GM21528 (cell line): Measurements from ENCODE around the gene MTA2.
A peak's percentile ranks its signal among the peaks of the same experiment; 100 is the strongest.
"Not testable (repeated sequence)": the region's sequence is repeated elsewhere in the genome, so short reads cannot be mapped to it uniquely, and the experiment has no call there.

Experiments used
- ATAC-seq: cut with Tn5 transposase; IDR thresholded peaks from one replicate; pipeline ENCODE4 v1.9.1; 2021; ENCODE audit warnings: mild to moderate bottlenecking, moderate library complexity; ENCODE audit not compliant: unreplicated experiment, low FRiP score

Gene MTA2

DNA sequence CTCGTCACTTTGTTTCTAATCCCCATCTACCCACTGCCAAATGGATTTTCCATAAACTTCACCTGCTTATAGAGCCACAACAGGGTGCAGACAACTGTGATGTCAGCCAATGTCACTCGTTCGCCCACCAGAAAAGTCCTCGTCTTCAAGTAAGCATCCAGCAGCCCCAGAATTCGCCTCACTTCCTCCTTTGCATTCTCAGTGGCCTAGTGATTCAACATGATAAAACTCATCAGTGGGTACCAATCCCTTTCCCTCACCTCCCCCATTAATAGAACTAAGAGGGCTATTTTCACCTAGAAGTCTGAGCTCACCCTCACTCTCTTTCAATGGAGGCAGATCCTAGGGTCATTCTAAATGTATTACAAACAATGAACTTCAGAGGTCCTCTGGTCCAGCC lies 30.8 kb downstream of the MTA2 start:
- ATAC-seq: not testable (repeated sequence)

DNA sequence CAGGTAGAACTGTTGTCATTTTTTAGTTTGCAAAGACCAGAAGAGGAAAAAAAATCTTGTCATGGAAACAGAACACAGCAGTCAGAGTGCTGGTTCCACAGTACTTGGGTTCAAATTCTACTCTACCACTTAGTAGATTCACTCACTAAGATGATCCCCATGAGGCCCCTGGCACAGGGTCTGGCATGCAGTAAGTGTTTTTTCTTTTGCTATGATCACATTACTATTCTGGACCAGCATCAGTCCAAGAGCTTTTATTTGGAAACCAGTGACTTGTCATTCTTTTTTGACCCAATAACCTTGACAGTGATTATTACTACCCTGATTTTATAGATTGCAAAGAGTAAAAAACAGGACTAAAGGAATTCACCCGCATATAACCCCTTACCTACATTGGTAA lies 32.1 kb downstream of the MTA2 start:
- no peak for ATAC-seq

DNA sequence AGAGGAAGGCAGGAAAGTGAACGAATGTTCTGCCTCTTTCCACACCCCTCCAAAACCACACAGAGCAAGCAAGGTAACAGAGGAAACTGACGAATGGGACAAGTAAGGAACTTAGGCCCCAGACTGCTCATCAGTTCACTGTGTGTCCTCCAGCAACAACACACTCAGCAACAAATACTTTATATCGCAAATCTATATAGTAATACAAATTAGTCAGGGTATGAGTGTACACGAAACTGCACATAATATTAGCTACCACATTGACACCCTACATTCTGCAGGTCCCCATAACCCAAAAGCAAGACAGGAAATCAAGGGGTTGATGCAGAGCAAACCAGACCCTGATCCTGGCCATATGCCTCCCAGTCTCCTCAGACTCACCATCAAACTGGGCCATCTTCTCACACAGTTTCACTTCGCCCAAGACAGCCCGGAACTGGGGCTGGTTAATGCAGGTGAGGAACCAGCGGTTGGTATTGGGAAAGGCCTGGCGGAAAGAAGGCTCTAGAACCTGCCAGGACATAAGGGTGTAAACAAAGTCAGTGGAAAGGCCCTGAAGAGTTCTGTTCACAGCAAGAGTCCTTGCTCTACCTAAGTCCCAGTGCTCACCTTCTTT lies 34.5 kb downstream of the MTA2 start:
- no peak for ATAC-seq

DNA sequence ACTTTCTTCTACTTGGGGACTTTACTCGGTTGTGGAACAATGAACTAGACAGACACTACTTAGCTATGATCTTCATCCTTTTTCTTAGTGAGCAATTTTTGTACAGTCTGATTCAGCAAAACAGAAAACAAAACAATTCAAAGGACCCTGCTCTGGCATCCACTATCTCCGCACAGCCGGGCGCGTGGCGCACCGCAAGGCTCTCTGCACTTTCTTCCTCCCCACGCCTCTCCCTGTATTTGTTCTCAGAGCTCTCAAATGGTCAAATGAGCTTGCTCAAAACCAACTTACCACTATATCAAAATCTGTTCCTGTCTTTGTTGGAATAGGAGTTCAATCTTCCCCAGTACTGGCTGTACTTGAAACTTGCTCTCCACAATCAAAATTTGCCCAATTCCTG lies 35.4 kb downstream of the MTA2 start:
- no peak for ATAC-seq

DNA sequence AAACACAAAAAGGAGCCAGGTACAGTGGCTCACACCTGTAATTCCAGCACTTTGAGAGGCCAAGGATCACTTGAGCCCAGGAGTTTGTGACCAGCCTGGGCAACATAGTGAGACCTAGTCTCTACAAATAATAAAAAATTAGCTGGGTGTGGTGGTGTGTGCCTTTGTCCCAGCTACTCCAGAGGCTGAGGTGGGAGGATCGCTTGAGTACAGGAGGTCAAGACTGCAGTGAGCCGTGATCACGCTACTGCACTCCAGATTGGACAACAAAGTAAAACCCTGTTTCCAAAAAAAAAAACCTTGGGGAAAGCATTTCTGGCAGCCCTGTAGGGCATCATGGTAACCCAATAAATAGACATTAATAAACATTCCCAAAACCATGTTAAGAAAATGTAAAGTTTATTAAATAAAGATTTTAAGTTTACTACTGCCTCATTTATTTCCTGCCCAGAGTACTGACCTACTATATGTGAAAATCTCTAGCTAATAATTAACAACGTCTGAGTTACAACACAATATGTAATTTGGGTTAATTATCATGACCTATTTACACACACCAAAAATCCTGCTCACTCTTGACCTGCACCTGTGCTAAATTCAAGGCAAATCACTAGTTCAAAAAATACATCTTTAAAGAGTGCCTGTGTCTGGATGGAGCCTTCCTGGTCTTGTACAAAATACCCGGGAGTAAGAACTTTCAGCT lies 36.4 kb downstream of the MTA2 start:
- no peak for ATAC-seq

DNA sequence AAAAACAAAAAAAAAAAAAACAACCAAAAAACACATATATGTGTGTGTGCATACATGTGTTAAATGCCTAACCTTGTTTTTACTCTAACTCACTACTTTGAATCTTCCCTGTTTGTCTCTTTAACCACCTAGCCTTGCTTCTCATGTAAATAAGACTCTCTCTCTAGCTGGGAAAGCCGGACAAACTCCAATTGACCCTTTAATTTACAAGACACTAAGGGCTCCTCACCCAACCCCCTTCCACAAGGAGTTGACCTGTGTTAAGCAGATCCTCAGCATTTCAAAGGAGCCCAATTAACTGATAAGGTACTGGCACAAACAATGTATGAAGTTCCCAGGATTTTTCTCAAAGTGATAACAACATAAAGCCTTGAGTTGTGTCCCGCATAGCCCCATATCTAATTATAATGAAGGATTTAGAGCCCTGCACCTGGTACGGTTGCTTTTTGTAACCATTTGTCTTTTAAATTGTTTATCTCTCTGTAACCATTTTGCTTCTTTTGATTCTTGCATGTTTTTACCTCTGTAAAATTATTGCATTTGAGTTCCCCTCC lies 39.9 kb downstream of the MTA2 start:
- ATAC-seq: not testable (repeated sequence)

DNA sequence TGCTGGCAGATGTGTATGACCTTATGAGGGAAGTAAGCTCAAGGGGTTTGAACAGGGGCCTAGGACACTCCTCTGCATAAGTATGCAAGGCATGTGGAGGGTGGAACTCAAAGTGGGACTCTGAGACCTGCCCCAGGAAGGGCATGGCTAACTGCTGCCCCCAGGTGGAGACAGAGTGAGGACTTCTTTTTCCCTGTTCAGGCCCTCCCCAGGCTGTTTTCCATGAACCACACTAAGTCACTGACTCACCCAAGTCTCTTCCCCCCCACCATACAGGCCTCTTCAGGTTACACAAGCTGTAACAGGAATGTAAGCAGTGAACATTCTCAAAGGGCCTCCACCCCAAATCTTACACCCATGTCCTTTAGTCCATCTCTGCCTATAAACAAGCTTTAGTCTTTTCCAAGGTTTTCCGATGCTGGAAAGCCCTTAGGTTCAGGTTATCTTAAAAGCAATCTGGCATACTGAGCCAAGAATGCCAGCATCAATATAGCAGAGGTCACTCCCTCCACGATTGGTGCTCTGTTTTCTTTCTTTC lies 41.0 kb downstream of the MTA2 start:
- no peak for ATAC-seq

DNA sequence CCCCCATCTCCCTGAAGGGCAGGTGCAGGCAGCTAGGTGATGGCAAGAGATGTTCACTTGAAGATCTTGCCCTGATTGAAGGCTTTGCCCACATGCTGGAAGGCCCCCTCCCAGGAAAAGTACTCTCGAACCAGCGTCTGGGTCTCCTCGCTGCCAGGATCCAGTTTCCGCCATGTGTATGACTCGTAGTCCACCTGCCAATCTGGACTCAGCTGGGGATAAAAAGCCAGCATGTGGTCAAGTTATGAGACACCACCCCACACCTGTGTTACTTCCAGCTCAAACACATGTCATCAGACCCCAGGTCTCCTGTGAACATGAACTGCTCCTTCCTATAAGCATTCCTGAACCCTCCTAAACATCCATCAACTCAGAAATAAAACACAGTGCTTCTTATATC lies 42.0 kb downstream of the MTA2 start:
- not testable (repeated sequence) for ATAC-seq

DNA sequence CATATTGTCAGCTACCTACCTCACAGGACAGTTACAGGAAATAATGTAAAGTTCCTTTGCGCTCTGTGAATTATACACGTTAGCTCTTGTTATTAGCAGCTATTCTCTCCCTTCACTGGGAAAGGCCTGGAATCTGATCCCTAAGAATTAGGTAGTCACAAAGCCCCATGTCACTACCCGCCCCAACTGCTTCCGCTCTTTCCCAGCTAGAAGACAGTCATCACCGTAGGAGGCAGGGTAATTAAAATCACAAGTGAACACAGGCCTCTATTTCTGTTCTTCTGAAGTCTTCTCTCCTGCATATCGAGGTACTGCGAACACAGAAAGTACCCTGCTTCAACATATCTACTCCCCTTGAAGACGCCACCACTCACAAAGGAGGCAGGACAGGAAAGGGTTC lies 42.5 kb downstream of the MTA2 start:
- ATAC-seq: no peak

DNA sequence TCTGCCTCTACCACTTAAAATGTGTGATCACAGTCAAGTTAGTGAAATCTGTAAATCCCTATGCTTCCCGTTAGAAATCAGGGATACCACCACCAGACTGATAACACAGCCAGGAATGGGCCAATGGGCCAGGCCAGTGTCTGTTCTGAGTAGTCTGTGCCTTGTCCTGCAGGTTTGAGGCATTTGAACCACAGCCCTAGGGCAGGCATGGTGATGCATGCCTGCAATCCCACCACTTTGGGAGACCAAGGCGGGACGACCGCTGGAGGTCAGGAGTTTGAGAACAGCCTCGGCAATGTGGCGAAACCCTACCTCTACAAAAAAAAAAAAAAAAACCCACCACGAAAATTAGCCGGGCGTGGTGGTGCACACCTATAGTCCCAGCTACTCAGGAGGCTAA lies 43.0 kb downstream of the MTA2 start:
- no peak for ATAC-seq

DNA sequence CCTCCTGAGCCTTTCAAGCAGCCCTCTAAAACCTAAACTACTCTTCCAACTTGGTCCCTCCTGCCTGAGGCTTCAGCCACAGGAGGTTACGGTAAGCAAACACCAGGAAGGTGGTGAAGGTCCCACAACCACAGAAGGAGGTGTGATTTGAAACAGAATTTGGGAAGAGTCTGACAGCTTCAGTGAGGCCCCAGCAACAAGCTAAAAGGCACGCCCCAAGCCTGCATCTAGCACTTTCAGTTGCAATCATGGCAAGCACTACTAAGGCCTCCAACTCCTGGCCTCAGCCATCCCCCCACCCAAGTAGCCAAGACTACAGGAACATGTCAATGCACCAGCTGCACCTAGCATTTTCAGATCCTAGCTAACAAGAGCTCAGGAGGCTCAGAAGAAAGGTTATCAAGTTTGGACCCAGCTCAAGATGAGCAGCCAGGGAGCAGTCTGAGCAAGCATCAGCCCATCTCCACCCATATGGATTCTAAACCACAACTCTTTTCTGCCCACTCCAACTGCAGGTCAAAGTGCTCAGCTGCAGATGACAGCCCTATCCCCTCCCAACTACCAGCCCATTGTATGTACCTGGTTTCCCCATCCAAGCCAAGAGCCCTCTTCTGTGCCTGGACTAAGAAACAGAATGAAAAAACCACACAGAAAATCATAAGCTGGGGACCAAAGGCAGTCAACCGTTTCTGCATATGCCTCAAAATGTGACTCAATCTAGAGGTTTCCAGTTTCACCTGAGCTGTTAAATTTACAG lies 44.6 kb downstream of the MTA2 start:
- peak; percentile 26 for ATAC-seq

DNA sequence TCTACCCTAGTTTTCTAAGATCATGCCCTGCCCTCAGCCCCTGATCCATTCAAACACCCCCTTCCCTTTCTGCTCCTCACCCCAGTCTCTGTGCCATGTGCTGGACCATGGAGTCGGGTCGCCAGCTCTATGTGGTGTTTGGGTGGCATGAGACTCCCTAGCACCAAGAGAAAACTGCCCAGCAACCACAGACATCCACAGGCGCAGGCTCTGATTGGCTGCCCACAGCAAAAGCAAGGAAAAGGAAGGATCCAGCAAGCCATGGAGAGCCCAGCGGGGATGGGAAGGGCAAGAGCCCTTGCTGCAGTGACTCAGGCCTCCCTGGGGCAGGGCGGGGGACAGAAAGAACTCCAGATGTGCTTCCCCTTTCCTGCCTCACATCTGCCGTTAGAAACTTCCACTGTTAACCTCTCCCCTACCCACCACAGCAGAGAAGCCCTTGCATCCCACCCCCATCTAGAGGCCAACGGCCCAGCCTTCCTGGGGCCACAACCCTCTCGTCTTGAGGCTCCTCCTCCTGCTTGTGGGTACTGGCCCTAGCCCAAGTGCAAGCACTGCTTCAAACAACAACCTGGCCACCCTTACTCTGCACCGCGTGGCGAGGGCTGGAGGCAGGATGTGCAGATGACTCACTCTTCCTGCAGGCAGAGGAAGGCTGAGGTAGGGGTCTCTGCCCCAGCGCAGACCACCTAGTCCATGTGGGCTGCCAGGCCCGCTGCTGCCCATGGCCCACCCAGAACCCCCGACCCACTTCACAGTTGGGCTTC lies 45.4 kb downstream of the MTA2 start:
- ATAC-seq: peak; percentile 37

DNA sequence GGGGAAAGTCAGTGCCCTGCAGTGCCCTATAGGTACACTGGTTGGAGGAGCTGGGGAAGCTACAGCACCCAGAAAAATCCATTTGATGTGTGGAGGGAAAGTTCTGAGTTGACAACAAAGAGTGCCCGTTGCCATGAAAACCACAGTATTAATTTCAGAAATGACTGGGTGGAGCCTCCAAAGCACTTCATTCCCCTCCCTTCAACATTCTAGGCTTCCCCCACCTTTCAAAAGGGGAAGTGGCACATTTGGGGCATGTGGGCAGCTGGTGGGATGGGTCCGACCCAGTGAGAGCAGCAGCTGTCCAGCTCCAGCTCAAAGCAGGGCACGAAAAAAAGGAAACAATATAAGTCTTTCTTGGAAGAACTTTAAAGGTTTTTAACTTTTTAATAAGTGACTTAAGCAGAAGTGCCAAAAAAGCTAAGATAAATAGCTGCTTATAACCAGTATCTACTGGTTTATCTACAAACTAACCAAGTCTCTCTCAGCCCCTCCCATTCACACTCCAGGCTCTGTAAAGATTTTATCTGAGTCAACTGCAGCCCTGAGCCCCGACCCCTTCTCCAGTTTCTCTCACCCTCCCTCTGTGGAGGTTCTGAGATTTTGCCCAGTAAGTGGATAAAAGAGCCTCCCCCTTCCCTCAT lies 46.1 kb downstream of the MTA2 start:
- ATAC-seq: no peak

DNA sequence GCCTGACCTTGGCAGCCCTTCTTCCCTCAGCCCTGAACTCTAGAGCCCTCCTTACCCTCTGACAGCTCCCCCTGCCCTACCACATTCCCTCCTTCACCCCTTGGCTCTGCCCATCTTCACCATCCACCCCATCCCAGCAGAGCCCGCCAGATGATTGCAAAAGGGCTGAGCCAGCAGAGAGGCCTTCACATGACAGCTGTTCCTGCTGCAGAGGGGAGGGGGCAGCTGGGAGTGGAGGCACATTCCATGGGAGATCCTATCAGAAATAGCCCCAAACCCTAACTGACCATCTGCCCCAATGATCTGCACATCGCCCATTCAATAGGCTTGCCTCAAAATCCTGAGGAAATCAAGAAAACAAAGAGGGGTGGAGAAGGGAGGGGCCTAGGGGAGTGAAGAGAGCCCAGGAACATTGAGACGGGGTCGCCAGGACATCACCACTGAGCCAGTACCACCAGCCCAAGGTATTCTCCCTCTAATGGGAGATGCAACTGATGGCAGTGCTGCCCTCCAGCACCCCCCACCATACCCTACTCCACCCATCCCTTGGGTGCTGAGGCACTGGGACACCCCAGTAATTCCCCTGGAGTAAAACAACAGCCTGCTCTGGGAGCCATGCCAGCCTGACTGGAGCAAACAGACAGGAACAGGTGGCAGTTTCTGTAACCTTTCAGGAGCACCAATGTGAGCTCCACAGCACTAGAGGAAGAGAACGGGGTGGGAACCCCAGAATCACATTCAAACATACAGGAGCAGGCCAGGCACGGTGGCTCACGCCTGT lies 47.1 kb downstream of the MTA2 start:
- ATAC-seq: no peak

DNA sequence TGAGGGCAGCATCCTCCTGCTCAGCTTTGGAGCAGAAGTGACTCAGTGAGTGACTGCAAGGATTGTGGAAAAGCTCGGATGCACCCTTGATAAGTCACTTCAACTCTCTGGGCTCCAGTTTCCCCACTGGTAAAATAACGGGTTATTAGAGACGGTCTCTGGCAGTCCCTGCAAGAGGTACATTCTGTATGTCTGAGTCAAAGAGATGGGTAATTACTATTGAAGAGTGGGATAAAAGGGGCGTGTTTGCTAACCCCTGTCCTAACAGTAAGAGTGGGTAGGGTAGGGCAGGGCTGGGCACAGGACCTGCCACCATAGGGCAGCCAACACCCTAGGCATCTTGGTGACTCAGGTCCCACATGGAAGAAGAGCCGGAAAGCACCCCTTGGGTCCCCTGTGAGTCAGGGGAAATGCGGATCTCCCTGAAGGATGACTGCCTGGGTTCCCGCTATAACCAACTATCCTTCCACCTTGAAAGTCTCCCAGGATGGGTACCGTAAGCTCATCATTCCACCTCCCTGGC lies 47.8 kb downstream of the MTA2 start:
- ATAC-seq: no peak

DNA sequence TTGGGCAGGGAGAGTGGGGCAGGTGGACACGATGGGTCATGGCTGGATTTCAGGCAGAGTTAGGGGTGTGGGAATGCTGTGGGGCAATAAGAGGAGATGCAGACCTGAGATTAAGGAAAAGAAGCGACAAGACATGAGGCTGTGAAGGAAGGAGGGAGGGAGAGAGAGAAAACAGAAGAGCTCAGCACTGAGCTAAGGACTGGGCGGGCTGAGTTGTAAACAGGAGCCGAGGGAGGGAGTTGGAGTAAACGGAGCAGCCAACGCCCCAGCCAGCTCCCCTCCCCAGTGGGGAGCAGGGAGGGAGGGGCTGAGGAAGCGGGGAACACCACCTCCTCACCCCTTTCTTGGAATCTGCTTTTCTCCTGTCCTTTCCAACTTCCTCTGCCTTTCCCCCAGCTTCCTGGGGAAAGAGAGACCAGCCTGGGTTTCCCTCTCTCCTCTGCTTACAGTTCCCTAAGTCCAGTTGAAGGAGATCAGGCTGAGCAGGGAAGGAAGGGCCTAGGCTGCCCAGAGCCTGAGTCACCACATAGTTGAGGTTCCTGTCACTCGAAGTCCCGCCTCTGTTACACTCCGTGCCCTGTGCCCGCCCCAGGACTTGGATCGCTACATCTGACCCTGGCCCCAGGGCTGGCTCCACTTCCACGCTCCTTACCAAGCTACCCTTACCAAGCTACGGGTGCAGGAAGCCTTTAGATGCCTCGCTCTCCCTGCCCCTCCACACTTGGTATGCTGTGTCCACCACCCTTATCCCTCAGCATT lies 48.4 kb downstream of the MTA2 start:
- ATAC-seq: no peak

DNA sequence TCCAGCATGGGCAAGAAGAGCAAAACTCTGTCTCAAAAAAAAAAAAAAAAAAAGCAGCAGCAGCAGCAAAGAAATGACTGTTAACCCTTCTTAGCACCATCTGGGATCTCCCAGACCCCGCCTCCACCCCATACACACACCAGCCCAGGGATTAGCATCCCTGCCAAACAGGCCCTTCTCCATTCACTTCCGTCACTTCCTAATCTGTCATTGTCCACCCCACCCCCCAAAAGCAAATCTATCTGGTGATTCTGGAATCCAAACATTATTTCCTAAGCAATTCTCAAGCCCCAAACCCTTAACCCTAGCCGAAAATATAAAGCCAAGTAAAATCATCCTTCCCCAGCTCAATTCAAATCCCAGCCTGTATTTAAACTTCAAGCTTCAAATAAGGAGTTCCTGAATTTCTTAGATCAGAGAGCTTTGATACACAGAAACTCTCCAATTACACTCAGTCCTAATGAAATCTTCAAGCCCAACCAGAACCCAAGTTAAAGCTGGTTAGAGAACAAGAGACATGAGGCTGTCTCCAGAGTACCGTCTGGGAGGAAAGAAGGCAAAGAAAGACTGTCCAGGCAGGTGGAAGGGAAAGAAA lies 49.1 kb downstream of the MTA2 start:
- no peak for ATAC-seq

DNA sequence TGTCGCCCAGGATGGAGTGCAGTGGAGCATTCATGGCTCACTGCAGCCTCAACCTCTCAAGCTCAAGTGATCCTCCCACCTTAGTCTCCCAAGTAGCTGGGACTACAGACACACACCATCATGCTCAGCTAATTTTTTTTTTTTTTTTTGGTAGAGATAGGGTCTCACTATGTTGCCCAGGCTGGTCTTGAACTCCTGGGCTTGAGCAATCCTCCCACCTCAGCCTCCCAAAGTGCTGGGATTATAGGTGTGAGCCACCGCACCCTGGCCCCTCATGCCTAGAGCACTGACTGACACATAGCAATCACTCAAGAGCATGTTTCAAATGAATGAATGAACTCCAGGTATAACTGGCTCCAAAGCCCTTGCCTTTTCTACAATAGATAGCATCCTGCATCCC lies 51.2 kb downstream of the MTA2 start:
- not testable (repeated sequence) for ATAC-seq
